ENCODE results near the gene ASAH2. TPM values are rescaled to one million over a fixed set of nuclear protein-coding genes. Genes with fewer than 3 reads are reported as not detected.
"Not testable (repeated sequence)": the region's sequence is repeated elsewhere in the genome, so short reads cannot be mapped to it uniquely, and the experiment has no call there.

The ASAH2 gene
- total RNA-seq, 1 donor from 2014 or later = 2.3 TPM

DNA sequence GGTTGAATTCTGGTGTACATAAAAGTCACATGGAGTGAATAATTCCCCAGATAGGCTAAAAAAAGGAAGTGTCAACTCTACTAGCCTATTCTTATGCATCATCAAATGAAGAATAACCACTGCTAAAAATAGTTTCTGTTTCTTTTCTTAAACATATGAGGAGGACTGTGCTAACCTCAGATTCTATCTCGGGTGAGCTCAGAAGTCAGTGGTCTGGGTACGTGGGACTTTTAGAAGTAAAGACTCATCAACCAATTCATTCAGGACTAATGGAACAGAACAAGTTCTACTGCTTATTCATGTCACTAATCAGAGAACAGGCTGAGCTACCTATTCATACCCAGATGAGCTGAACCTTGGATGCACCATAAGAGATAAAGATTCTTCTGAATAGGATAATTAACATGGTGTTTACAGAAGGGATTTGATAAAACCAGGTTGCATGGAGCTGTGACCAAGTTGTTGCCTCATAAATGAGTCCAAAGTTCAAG is 9.5 kb upstream of the ASAH2 start:
- intact Hi-C loops (cut with micrococcal nuclease) = loop anchor here (1.0 to 2.0 kb wide), 2 partner anchors 247 to 362 kb away; partner anchors contain the start of gene SGMS1

DNA sequence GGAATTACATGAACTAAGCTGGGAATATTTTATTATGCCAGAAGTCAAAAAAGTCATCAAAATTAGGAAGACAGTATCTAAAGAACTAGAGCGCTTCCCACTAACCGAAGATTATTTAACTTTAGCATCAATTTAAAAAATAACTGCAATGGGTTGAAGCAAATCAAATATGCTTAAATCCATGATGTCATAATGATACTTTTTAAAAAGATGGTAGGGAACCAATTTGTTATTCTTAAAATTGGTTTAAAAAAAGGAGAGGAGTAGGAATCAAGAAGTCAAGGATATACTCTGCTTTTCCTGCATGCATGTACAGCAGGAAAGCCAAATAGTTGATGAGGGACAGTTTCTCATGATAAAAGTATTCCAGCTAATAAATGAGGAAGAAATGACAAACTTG is 3.2 kb upstream of the ASAH2 start:
- intact Hi-C loops (cut with micrococcal nuclease) = no loop called here

DNA sequence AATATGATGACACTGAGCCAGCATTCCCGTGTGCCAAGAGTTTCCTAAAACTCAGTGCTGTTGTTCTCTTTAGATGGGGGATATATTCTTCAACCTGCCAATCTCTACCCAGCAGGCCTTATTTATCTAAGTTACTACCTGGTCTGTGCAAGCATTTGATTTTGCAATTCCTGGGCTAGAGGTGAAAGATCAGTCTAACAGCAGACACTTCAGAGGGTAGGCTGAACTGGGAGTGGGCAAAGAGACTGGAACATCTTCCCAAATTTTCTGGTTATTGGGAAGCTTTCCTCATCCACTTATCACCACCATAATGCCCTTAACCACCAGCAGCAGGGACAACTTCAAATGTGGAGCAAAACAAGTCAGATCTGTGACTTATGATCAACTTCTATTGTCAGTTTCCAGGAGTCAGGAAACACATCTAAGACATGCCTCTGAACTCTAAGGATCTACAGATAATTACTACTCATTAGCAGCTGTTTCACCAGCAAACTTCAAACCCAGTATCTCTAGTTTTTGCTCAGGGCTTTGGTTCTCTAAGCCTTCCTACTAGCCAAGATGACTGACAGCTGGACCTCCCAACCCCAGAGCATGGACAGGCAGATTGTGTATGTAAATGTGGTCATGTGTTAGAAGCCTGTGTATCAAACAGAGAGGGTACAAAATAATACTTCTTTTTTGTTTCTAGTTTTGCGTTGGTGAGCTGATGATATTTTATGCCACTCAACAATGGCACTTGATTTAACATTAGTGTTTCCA is 1.0 kb downstream of the ASAH2 start:
- intact Hi-C loops (cut with micrococcal nuclease) = no loop called here

DNA sequence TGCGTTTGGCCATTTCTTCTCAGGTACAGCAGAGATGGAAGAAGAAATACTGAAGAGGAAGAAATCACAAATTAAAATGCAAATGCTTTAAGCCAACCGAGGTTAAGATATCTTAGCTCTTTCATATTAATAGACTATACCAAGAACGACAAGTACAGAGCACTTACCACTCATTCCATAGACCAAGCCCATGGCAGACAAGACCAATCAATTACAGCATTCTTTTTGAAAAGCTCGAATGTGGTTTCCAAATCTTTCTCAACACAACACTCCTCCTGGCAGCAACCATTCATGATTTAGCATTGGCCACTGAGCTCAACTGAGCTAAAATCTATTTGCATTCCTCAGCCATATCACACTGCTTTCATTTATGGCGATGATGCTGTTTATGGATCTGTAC is 2.7 kb downstream of the ASAH2 start:
- intact Hi-C loops (cut with micrococcal nuclease) = no loop called here

DNA sequence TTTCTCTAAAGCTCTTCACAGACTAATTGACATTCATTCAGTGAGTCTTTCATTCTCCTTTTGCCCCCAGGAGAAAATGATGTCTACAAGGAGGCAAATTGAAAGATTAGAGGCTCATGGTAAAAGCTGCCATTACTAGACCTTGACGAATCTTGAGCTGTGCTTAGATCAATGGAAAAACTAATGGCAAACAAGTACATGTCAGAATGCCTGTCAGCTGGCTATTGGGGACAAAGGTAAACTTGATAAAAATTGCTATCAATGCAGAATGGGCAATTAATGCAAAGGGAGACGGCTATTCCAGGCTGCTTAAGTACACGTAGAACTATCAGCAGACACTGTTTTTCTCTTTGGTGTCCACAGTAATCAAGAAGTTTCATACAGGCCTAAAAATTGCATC is 3.3 kb downstream of the ASAH2 start:
- intact Hi-C loops (cut with micrococcal nuclease) = no loop called here

DNA sequence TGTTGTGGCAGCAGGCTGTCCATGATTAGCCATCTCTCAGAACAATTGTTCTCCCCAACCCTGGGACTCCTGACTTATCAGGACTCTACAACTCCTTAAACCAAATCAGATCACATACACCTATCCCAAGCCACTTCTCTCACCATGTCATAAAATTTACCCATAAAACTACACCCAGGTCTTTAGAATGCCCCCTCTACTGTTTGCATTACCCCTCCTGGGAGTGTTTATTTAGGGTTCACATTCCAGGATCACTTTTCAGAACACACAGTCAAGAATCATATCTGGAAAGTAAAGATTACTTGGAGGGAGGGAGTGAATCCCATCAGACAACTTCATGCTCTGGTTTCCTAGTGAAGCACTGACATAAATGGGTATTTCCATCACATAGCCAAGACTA is 7.1 kb downstream of the ASAH2 start:
- intact Hi-C loops (cut with micrococcal nuclease) = no loop called here

DNA sequence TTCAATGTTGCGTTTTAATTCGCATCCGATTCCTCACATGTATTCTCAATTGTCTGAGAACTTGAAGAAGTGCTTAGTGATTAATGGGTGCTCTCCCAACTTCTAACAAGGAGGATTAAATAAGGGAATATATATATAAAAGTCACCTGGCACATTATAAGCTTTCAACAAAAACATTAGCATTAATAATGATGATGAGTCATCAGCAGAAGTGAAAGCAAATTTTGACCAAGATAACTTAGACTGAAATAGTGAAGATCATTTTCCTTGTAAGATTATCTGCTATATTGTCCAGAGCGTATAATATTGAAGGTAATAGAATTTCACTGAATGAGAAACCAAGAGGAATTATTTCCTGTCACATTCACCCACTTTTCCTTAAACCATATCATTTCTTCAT is 8.5 kb downstream of the ASAH2 start:
- intact Hi-C loops (cut with micrococcal nuclease) = no loop called here

DNA sequence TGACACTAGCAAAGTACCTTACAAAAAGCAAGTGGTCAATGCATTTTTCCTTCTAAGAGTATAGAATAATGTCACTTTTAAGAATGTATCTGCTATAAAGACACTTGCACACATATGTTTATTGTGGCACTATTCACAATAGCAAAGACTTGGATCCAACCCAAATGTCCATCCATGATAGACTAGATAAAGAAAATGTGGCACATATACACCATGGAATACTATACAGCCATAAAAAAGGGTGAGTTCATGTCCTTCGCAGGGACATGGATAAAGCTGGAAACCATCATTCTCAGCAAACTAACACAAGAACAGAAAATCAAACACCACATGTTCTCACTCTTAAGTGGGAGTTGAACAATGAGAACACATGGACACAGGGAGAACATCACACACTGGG is 9.8 kb downstream of the ASAH2 start:
- intact Hi-C loops (cut with micrococcal nuclease) = not testable (repeated sequence)

DNA sequence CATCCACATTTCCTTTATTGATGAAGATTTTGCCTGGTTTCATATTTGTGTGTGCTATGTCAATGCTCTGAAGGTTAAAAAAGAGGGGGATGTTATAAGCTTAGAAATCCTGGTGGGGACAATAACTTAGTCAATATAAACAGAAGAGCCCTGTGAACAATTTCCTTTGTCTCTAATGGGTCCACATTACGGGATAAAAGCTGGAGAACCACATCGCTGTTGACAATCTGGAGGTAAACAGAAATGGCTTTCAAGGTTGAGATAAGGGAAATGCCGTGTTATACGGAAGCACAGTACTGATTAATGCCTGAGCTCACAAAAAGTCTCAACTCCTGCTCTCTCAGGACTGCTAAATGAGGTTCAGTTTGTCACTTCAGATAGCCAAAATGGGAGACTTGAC is 16.8 kb downstream of the ASAH2 start:
- intact Hi-C loops (cut with micrococcal nuclease) = no loop called here

DNA sequence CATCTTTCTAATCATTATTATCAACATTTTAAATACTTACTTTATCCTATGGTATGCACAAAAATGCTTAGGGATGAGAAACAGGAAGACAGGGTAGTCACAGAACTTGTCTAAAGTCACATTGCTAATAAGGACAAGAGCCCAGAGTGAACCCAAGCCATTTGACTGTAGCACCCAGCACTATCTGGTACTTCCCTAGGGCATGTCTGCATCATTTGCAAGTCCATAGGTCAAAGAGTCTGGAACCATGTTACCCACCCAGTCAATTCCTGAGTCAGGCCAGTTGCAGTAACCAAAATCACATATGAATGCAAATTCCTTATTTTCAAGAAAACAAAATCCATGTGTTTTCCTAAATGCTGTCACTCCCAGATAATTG is 19.1 kb downstream of the ASAH2 start:
- intact Hi-C loops (cut with micrococcal nuclease) = no loop called here

DNA sequence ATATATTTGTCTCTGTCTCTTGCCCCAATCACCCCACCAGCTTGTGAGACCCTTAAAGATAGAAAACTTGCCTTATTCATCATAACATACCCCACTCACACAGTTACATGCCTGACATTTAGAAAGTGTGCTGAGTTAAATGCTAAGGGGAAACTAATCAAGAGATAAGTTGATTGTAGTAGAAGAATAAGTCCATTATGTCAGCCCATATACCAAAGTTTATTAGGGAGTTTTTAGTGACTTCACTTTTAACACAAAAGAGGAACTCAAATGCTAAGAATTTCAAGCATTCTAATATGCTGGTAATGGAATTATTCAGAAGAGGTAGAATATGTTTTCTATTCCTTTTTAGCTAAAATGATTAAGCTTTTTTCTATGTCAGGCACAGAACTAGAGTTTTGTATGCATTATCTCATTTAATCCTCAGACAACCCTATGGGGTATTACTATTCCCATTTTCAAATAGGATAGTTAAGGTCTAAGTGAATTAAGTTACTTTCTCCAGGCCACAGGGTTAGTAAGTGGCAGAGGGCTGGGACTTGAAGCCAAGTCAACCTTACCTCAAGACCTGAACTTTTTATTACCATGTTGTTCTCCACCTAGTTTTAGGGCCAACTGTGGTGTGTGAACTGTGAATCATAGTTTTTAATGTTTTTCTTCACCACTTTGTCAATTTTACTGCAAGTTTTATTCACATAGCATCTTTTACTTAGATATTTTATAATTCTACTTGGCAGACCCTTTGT is 19.6 kb downstream of the ASAH2 start:
- intact Hi-C loops (cut with micrococcal nuclease) = no loop called here

DNA sequence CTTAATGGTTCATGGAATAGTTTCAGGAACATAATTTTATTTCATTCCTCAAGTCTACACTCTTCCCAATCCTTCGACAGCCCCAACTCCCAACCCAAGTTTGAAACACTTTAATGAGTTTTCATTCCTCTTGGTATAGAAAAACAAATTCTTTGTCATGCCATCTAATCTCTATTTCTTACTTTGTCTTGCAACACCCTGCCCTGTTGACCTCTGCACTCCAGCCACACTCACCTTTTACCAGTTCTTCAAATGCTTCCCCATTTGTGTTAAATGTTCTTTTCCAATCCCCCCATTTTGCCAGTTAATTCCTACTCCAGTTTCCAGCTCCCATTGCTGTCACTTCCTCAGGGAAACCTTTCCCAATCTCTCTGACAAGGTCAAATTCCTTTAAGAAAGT is 21.9 kb downstream of the ASAH2 start:
- intact Hi-C loops (cut with micrococcal nuclease) = no loop called here

DNA sequence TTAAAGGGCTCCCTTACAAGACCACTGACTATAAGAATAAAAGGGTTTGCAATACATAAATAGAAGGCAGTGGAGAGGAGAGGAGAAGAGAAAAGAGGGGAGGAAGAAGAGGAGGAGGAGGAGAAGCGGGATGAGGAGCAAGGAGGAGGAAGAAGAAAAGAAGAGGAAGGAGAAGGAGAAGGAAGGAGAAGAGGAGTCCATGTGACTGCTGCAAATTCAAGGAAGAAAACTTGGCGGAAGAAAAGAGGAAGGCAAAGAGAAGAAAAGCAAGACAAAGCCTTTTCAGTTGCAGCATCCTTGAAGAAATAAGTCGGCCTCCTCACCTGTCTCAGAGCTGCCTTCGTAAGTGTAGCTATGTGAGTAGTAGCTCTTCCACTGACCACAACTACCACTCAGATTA is 22.6 kb downstream of the ASAH2 start:
- intact Hi-C loops (cut with micrococcal nuclease) = no loop called here

DNA sequence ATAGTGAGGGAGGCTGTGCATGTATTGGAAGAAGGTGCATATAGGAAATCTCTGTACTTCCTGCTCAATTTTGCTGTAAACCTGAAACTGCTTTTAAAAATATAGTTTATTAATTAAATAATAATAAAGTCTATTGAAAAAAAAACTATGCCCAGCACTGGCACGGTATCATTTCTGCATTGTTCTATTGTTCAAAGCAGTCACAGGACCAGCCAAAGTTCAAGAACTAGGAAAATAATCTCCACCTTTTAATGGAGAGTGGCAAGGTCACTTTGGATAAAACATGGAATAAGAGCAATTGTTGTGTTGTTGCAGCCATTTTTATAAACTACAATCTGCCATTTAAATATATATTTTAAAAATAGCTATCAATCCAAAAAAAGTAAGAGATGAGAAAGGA is 24.7 kb downstream of the ASAH2 start:
- intact Hi-C loops (cut with micrococcal nuclease) = no loop called here

DNA sequence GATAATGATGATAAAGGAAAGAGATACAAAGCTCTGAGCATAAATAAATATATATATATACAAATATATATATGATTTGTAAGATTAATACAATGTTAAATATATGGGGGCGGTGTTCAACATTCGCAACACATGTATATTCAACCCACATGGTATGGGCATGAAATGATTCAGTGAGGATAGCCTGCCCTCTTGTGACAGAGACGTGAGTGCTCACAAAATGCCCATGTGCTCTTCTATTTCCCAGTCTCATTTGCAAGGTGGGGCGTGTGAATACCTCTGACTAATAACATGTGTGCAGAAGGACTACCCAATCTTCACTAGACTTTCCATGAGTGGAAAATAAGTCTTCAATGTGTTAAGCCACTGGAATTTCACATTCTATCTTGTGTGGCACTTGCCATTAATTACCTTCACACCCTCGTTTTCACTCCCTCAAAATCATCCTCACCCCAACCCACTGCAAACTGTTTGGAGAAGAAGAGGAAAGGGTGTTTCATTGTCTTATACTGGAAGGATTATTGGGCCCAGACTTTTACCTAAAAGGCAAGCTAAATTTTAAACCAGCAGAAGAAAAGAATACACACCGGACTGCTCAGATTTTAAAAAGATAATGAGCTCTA is 26.9 kb downstream of the ASAH2 start:
- intact Hi-C loops (cut with micrococcal nuclease) = loop anchor here (1.0 kb wide), 1 partner anchor 631 kb away; no protein-coding TSS in a partner anchor

DNA sequence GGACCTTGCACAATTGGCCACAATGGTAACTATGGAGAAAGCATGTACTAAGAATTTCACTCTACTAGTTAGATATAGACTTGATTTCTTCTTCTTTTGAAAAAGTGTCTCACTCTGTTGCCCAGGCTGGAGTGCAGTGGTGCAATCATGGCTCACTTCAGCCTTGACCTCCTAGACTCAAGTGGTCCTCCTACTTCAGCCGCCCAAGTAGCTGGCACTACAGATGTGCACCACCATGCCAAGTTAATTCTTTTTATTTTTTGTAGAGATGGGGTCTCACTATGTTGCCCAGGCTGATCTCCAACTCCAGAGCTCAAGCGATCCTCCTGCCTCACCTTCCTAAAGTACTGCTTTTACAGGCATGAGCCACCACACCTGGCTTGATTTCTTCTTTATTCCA is 29.1 kb downstream of the ASAH2 start:
- intact Hi-C loops (cut with micrococcal nuclease) = no loop called here

DNA sequence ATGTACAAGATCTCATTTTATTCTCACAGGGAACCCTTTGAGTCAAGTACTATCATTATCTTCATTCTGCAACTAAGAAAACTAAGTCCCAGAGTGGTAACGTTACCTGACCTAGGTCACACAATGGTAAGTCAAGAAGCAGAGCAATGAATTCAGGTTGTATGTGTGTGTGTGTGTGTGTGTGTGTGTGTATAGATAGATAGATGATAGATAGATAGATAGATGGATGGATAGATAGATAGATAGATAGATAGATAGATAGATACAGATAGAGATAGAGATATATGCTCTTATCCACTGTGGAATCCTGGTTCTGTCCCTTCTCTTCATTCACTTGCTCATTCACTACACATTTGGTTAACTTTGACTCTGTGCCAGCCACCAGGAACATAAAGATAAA is 29.8 kb downstream of the ASAH2 start:
- intact Hi-C loops (cut with micrococcal nuclease) = no loop called here

DNA sequence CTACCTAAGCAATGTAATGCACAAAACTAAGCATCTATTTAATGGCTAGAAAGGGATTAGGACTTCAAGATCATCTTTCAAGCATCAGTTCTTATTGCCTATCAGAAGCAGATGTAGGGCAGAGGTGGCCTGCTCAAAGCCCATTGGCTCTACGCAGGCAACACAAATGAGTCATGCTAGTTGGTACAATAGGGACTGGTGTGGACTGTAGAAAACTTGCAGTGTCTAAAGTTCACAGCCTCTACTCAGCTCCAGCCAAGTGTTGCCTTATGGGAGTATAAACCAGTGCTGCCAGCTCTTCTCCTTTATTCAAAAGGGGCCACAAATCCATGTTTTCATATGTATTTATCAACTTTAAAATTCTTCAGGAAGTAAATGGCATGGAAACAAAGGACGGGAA is 31.7 kb downstream of the ASAH2 start:
- intact Hi-C loops (cut with micrococcal nuclease) = no loop called here

DNA sequence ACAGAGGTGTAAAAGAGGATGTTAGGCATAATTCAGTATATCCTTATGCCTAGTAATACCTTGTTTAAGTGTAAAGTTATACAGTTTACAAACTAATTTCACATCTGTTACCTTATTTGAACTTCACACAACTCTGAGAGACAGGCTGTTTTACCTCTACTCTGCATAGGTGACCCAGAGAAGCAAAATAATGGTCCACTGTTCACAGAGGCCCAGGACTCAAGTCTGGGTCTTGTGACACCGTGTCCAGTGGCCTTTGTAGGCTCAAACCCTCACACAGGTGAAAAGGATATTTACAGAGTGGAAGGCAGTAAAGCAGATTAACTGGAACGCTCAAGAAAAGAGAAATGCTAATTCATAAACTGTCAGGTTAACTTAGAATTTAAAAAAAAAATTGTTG is 32.1 kb downstream of the ASAH2 start:
- intact Hi-C loops (cut with micrococcal nuclease) = no loop called here

DNA sequence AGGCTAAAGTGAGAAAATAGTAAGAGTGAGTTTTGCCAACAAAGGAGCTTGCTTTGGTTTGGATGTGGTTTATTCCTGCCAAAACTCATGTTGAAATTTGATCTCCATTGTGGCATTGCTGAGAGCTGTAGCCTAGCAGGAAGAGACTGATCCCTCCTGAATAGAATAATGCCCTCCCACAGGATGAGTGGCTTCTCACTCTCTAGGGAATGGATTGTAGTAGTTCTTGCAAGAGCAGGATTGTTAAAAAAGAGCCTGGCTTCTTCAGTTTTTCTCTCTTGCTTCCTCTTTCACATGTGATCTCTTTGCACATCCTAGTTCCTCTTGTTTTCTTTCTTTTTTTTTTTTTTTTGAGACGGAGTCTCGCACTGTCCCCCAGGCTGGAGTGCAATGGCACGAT is 34.4 kb downstream of the ASAH2 start:
- intact Hi-C loops (cut with micrococcal nuclease) = no loop called here

DNA sequence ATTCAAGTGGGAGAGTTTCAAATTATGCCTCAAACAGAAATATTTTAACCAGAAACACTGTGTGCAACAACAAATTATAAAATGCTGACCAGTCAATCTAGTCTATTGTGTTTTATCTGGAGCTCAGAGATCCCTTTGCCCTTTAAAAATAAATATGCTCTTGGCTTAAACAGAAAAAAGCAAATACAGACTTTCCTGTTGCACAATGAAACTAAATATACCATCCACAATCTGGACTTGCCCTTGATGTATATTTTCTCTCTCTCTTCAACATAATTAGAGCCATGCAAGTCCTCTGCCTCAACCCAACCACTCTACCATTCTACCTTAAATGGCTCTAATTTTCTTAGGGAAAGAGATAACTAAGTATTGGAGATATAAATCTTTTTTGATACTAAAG is 34.9 kb downstream of the ASAH2 start:
- intact Hi-C loops (cut with micrococcal nuclease) = no loop called here

DNA sequence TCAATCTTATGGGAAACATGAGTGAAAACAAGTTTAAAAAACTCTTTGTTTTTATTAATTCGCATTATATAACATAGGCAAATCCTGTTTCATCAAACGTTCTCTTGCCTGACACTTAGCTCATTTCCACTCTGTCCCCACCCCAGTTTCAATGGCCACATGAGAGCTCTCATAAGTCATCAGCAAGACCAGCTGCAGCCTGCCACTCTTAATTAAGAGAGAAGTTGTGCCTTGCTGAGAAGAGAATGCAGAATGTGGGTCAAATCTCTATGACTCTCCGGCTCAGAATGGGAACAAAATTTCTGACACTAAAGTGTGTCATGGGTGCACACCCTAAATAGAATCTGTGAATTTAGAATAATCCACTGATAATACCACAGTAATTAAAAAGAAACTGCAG is 39.6 kb downstream of the ASAH2 start:
- intact Hi-C loops (cut with micrococcal nuclease) = no loop called here

Measured in T-helper 1 cell treated with Interleukin-12 subunit alpha and Interleukin-12 subunit beta and Interleukin-4 antibody, amounts not matched to agents 30 ng/mL and 1 ng/mL, for 36 hours (primary cell).